ENCODE measurements around the gene NSMF.

Gene NSMF

GRCh38 chr9:137444106-137444790, 14.9 kb downstream of the NSMF start:
- DNase-seq = no peak

- no peak for DNase-seq
Measured at GRCh38 chr9:137441935-137442321, 17.2 kb downstream of the NSMF start.

GRCh38 chr9:137441289-137441934, 17.7 kb downstream of the NSMF start, which contains the start of gene ENTPD8:
Gene ENTPD8 (minus strand): TSS chr9:137441357. CDS start chr9:137438285, 3,072 bp downstream.
- DNase-seq = no peak

DNA sequence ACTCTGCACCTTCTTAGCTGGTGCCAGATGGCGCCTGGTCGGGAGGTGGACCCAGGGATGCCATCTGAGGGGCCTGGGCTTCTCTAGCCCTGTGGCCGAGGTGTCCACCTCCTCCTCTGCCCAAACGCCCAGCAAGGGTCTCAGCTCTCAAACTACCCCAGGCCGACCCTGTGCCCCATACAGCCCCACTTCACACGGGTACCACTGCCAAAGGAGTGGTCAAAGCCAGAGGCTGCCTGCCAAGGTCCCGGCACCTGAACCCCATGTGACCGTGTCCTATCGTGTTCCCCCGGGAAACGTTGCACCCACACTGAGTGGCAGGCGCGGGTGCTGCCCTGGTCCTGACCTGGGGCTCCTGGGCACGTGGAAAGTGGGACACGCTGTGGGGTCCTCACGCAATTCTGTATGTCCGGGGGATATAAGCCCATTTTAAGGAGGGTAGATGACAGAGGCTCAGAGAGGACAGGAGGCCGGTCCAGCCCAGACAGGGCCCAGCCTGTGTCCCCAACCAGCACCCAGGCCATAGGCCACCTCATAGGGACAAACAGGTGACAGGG, 19.9 kb downstream of the NSMF start:
- DNase-seq = no peak

DNA sequence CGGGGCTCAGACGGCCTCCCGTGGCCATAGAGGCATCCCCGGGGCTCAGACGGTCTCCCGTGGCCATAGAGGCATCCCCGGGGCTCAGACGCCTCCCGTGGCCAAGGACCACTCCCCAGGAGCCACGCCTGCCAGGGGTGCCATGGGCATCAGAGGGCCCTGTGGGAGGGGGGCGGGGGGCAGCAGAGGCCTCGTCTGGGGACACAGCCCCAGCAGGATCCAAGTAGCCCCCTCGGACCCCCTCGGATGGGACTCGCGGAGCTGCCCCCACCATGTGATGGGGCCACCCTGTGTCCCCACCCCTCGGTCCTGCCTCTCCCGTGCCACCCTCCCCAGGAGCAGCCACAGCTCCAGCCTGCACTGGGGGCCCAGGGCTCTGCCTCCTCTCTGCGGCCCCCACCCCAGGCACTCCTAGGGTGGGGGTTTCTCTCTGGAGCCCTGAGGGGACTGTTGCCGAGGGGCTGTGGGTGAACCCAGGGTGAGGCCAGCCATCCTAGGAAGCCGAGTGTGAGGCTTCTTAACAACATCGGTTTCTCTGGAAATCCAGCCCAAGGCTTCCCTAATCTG, 20.5 kb downstream of the NSMF start:
- DNase-seq = no peak

- no peak for DNase-seq
Measured at GRCh38 chr9:137437691-137438590, 21.2 kb downstream of the NSMF start.

- DNase-seq = no peak
Measured at GRCh38 chr9:137436761-137437600, 22.2 kb downstream of the NSMF start.

GRCh38 chr9:137435980-137436760, 23.0 kb downstream of the NSMF start:
- no peak for DNase-seq

GRCh38 chr9:137435381-137435891, 23.7 kb downstream of the NSMF start:
- no peak for DNase-seq

DNA sequence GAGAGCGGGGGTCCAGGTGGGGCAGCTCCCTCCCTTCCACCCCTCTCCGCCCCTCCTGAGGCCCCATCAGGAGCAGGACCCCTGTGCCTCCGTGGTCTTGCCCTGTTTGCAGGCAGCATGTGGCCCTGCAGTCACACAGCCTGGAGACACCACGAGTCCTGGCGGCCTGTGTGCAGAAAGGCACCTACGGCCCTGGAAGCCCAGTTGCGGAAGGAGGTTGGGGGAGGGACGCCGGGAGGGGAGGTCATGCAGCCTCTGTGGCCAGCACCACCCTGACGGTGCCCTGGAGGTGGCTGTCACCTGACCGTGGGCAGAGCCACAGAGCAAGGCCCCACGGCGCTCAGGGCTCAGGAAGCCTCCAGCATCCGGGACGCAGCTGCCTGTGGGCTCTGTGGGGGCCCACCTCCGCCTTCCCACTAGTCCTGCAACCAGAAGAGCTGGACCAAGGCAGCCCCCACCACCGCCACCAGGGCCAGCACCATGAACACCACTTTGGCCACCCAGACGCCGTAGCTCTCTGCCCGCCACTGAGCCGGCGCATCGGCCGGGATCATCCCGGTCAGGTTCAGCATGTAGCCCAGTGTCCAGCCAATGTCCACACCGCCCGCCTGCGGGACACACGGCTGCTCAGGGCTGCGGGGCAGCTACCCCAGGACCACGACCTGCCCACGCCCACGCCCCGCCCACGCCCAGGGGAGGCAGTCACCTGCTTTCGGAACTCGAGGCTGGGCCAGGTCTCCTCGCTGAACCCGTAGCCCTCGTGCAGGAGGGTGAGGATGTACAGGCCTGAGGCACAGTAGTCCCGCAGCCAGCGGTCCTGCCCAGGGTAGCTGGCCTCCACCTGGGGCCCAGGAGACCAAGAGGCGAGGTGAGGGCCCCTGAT, 24.4 kb downstream of the NSMF start:
- no peak for DNase-seq

- DNase-seq = no peak
Measured at GRCh38 chr9:137433916-137434431, 25.2 kb downstream of the NSMF start.

DNA sequence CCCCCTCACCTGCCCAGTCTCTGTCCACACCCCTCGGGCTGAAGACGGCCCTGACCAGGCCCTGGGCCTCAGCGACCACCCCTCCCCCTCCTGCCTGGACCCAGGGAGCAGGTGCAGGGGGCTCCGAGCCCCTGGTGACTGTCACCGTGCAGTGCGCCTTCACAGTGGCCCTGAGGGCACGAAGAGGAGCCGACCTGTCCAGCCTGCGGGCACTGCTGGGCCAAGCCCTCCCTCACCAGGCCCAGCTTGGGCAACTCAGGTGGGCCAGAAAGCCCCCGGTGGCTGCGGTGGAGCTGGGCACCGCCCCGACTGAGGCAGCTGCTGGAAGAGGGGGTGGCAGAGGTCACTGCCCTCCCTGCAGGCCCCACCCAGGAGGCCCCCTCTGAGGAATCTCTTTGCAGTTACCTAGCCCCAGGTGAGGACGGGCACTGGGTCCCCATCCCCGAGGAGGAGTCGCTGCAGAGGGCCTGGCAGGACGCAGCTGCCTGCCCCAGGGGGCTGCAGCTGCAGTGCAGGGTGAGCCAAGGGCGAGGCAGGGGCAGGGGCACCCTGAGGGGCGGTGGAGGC, 25.7 kb downstream of the NSMF start:
- DNase-seq = no peak

DNA sequence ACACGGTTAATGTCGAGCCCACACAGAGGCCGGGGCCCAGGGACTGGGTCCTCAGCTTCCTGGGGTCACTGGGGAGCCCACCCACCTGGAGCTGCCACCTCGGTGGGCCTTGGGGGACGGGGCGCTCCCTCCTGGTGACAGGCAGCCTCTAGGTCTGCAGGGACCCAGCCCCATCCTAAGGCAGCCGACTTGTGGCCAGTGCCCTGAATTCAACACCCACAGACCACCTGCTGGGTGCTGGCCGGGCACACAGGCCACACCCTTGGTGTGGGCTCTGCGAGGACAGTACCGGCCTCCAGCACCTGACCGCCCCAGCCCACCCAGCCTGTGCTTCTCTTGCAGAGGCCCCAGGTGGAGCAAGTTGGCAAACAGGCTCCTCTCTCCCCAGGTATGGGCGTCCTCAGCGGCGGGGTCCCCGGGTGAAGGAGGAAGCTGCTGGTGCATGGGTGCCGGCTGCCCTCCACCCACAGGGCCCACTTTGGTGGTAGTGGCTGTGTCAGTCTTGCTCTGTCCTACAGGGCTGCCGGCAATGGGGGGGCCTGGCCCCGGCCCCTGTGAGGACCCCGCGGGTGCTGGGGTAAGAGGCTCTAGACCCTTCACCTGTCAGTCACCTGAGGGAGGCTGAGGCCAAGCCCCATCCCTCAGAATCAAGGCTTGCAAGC, 26.3 kb downstream of the NSMF start:
- DNase-seq = no peak

DNA sequence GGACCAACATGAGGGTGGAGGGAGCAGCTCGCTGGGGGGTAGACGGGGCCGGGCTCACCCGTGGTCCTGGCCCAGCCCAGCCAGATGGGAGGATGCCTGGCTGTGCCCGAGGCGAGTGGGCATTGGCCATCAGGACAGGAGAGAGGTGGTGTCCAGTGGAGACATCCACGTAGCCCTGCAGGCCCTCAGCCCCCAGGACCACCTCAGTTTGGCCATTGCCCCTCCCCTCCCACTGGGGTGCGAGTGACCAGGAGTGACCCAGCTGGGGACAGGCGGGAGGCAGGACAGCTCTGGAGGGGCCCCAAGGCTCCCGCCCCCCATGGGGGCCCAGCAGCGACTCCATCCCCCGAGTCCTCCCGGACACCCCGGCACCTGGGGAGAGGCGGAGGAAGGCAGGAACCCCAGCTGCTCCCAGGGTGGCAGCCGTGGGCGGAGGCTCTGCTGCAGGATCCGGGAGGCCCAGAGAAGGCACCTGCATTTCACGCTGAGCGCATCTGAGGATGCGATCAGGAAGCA, 27.7 kb downstream of the NSMF start:
- DNase-seq = no peak

GRCh38 chr9:137430723-137431415, 28.3 kb downstream of the NSMF start:
- DNase-seq = no peak

- no peak for DNase-seq
Measured at GRCh38 chr9:137429974-137430722, 29.0 kb downstream of the NSMF start.

- no peak for DNase-seq
Measured at GRCh38 chr9:137429546-137429890, 29.6 kb downstream of the NSMF start.

Data from activated T-cell treated with anti-CD3 and anti-CD28 coated beads for 4 hours (primary cell).